ENCODE data around the gene DPY19L1.

GRCh38 chr7:34931739-34932138 is 105.5 kb downstream of the DPY19L1 start:
- TF ChIP-seq EZH2 (IDR thresholded peaks at IDR 0.05) (no peak), POLR2A (IDR thresholded peaks at IDR 0.05; ENCODE audit: borderline replicate concordance, extremely low read depth, insufficient read depth, insufficient read length) (no peak), CTCF (IDR thresholded peaks at IDR 0.05 in 2 of 3, conservative IDR thresholded peaks at IDR 0.05 in 1 of 3; ENCODE audit: borderline replicate concordance in 1 of 3, insufficient read depth in 1 of 3, low read depth in 2 of 3, low read length in 2 of 3) (no peak), REST (IDR thresholded peaks at IDR 0.05; ENCODE audit: low read depth) (no peak), ZNF274 (IDR thresholded peaks at IDR 0.05; ENCODE audit: low read depth, low read length) (no peak), POLR2AphosphoS5 (IDR thresholded peaks at IDR 0.05; ENCODE audit: low read depth, low read length) (no peak), SP1 (IDR thresholded peaks at IDR 0.05; ENCODE audit: low read depth) (no peak), YY1 (IDR thresholded peaks at IDR 0.05; ENCODE audit: extremely low read depth, insufficient replicate concordance, low read depth, low read length) (no peak), RAD21 (IDR thresholded peaks at IDR 0.05; ENCODE audit: low read depth) (no peak), EGR1 (IDR thresholded peaks at IDR 0.05; ENCODE audit: low read depth) (no peak), ELF1 (IDR thresholded peaks at IDR 0.05; ENCODE audit: borderline replicate concordance, low read depth) (no peak), ZBTB33 (IDR thresholded peaks at IDR 0.05; ENCODE audit: extremely low read depth, insufficient replicate concordance, low read length) (no peak), MAX (IDR thresholded peaks at IDR 0.05) (no peak)

Measured in HCT116 (cell line).